ENCODE data around the gene POLR1A.

DNA sequence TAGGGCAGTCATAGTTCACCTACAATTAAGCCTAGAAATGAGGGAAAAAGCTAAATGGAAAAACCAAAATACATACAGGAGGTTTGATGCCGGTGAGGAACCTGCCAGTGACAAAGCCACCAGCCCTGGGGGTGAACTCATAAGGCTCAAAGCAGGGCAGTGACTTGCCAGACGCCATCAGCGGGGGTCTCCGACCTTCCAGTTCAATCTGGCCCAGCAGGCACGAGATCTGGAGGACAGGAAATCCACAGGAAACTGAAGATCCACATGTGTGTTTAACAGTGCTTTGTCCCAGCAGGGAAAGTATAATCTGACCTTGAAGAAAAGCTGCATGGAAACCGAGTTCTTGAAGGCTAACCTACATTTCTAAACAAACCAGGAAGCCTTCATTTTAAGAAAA is 60.1 kb downstream of the POLR1A start:
- TF ChIP-seq, protein P1, sequence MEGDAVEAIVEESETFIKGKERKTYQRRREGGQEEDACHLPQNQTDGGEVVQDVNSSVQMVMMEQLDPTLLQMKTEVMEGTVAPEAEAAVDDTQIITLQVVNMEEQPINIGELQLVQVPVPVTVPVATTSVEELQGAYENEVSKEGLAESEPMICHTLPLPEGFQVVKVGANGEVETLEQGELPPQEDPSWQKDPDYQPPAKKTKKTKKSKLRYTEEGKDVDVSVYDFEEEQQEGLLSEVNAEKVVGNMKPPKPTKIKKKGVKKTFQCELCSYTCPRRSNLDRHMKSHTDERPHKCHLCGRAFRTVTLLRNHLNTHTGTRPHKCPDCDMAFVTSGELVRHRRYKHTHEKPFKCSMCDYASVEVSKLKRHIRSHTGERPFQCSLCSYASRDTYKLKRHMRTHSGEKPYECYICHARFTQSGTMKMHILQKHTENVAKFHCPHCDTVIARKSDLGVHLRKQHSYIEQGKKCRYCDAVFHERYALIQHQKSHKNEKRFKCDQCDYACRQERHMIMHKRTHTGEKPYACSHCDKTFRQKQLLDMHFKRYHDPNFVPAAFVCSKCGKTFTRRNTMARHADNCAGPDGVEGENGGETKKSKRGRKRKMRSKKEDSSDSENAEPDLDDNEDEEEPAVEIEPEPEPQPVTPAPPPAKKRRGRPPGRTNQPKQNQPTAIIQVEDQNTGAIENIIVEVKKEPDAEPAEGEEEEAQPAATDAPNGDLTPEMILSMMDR (IDR thresholded peaks at IDR 0.05; ENCODE audit: poor library complexity), result no peak
- no peak for TF ChIP-seq EZH2phosphoT487 (IDR thresholded peaks at IDR 0.05; ENCODE audit: low read depth, severe bottlenecking, unreplicated experiment)
- no peak for TF ChIP-seq EZH2 (IDR thresholded peaks at IDR 0.05; ENCODE audit: borderline replicate concordance)
